Right lobe of liver (tissue), 6 donors: ENCODE measurements around the gene CUL1. TPM values are rescaled to one million over a fixed set of nuclear protein-coding genes. Genes with fewer than 3 reads are reported as not detected.

ENCODE experiments used
- ATAC-seq, 4 donors: fragments of 200-7000 bp; cut with Tn5 transposase; one replicate each; pipeline ENCODE4 v1.9.1; 2020; ENCODE audit warnings: mild to moderate bottlenecking in 4 of 4, moderate library complexity in 4 of 4
- DNase-seq, 3 donors: peaks; one replicate each; pipeline ENCODE4 v3.0.0-alpha.2; 2020
- H3K27ac ChIP-seq, 3 donors: fragments of 200-600 bp; one replicate each; pipeline ENCODE4 v1.8.0; 2022
- H3K27me3 ChIP-seq, 2 donors: fragments of 200-600 bp; one replicate each; pipeline ENCODE4 v1.8.0; 2022
- H3K36me3 ChIP-seq, 4 donors: fragments of 200-600 bp; sonication (generic) in 1 of 4; one replicate each; pipeline versions ENCODE4 v1.5.1 to v1.8.0; 2017 to 2022; ENCODE audit warnings: control low read depth in 1 of 4
- H3K4me1 ChIP-seq, 4 donors: fragments of 200-600 bp; sonication (generic) in 1 of 4; one replicate each; pipeline versions ENCODE4 v1.5.1 to v1.8.0; 2017 to 2022; ENCODE audit warnings: control low read depth in 1 of 4
- H3K4me3 ChIP-seq, 3 donors: fragments of 200-600 bp; one replicate each; pipeline ENCODE4 v1.8.0; 2022
- H3K9me3 ChIP-seq, 4 donors: fragments of 200-600 bp; sonication (generic) in 1 of 4; one replicate each; pipeline versions ENCODE4 v1.5.1 to v1.8.0; 2017 to 2022; ENCODE audit warnings: control low read depth in 1 of 4
- CTCF ChIP-seq, 4 donors: fragments of 200-600 bp in 3 of 4; fragments of 450-650 bp in 1 of 4; IDR thresholded peaks; one replicate each; pipeline versions ENCODE4 v1.5.1 to v1.8.0; 2016 to 2022; ENCODE audit warnings: antibody characterized with exemption in 4 of 4, mild to moderate bottlenecking in 2 of 4
- POLR2A ChIP-seq: fragments of 450-650 bp; IDR thresholded peaks from one replicate; pipeline ENCODE4 v1.6.1; 2017; ENCODE audit warnings: antibody characterized with exemption, mild to moderate bottlenecking
- WGBS: methylation state at CpG from one replicate; pipeline ENCODE4 v1.1.6; 2018; ENCODE audit warnings: low coverage, low lambda C conversion rate; ENCODE audit not compliant: insufficient coverage; ENCODE audit errors: missing lambda C conversion rate; 5-methylcytosine and 5-hydroxymethylcytosine counted together
- intact Hi-C, 2 donors: fragments of 100-400 bp; cut with DNase I; formaldehyde crosslinking; loops; one replicate each; pipeline versions ENCODE4 v1.11.2 to v1.14.1; 2022
- total RNA-seq, 6 experiments: library from RNA; depleted of rRNA in 2 of 6; stranded (reverse); fragments of >200 nt in 2 of 6; fragmentation: NEBNext Ultra II Directional in 3 of 6; extraction: Animal tissue kit (Norgen Biotek cat#: 25700) in 3 of 6; gene quantifications; one replicate each; pipeline versions ENCODE4 v1.1.0 to v1.2.4, GENCODE V29; 2016 to 2023
- donor health status: DM: no; HTN: yes; CAD: no.
- donor health status: DM: no; HTN: no; CAD: no.
- donor health status: DM: no; HTN: no; CAD: no.
- donor health status: DM: no; HTN: yes; CAD: no.
- donor health status: DM: no; HTN: yes; CAD: no.

Gene CUL1
- total RNA-seq, 6 experiments from 2014 or later, result 22.3 to 46.3 (median 30.8) TPM

- H3K4me1 ChIP-seq, result no peaks in the 10 kb centered on the region
- no peaks in the 10 kb centered on the region for H3K9me3 ChIP-seq
- TF ChIP-seq CTCF (IDR thresholded peaks at IDR 0.05), result no peak
- TF ChIP-seq POLR2A, result no peak
- H3K36me3 ChIP-seq, result peaks cover 4 to 93% (median 33%) of the 10 kb centered on the region in 4 donors
- H3K27me3 ChIP-seq, result no peaks in the 10 kb centered on the region
- DNase-seq (no peak), ATAC-seq (no peak)
- WGBS, result 84% methylated on average over 12 of the region's 15 CpGs
- no peak overlapping the region for H3K27ac ChIP-seq
- no peak overlapping the region for H3K4me3 ChIP-seq
- intact Hi-C loops, result no loop called here
These were observed 92.8 kb downstream of the CUL1 start for GRCh38 chr7:148791546-148791945.

GRCh38 chr7:148793590-148793989, 94.9 kb downstream of the CUL1 start:
- TF ChIP-seq CTCF (IDR thresholded peaks at IDR 0.05) (no peak), POLR2A (no peak)
- DNase-seq, result no peak
- WGBS, result 86% methylated on average over 1 of the region's 1 CpG
- Histone ChIP-seq H3K4me3 (no peak overlapping the region), H3K4me1 (no peaks in the 10 kb centered on the region), H3K27me3 (no peaks in the 10 kb centered on the region), H3K27ac (no peak overlapping the region), H3K9me3 (no peaks in the 10 kb centered on the region), H3K36me3 (peaks cover 0 to 91% (median 28%) of the 10 kb centered on the region in 4 donors)
- intact Hi-C loops, result no loop called here
- ATAC-seq, result no peak

GRCh38 chr7:148794476-148794875, 95.8 kb downstream of the CUL1 start:
- Histone ChIP-seq H3K9me3 (no peaks in the 10 kb centered on the region), H3K4me3 (no peak overlapping the region), H3K36me3 (peaks cover 0 to 92% (median 30%) of the 10 kb centered on the region in 4 donors), H3K4me1 (no peaks in the 10 kb centered on the region), H3K27ac (no peak overlapping the region), H3K27me3 (no peaks in the 10 kb centered on the region)
- DNase-seq (no peak), ATAC-seq (no peak)
- intact Hi-C loops, result no loop called here
- whole genome bisulfite sequencing, result 100% methylated on average over 3 of the region's 3 CpGs
- TF ChIP-seq CTCF (IDR thresholded peaks at IDR 0.05), result no peak
- TF ChIP-seq POLR2A, result no peak

- WGBS, result 80% methylated on average over 1 of the region's 10 CpGs
- intact Hi-C loops, result no loop called here
- Histone ChIP-seq H3K27ac (no peak overlapping the region), H3K4me3 (no peak overlapping the region), H3K4me1 (no peaks in the 10 kb centered on the region), H3K36me3 (peaks cover 0 to 92% (median 38%) of the 10 kb centered on the region in 4 donors), H3K9me3 (no peaks in the 10 kb centered on the region), H3K27me3 (no peaks in the 10 kb centered on the region)
- ATAC-seq, result no peak
- no peak for DNase-seq
- TF ChIP-seq CTCF (IDR thresholded peaks at IDR 0.05) (no peak), POLR2A (no peak)
These were observed 98.1 kb downstream of the CUL1 start for GRCh38 chr7:148796841-148797240.
